Neutrophil (primary cell): ENCODE measurements around the gene SND1.

ENCODE experiments used
- H3K27ac ChIP-seq: fragments of 200-600 bp; sonication (generic); 2 replicates; pipeline ENCODE4 v1.5.1; 2016; ENCODE audit warnings: mild to moderate bottlenecking, moderate library complexity
- H3K27me3 ChIP-seq: fragments of 200-600 bp; sonication (generic); 2 replicates; pipeline ENCODE4 v1.6.0; 2016; ENCODE audit warnings: mild to moderate bottlenecking
- H3K36me3 ChIP-seq: fragments of 200-600 bp; sonication (generic); 2 replicates; pipeline ENCODE4 v1.5.1; 2017
- H3K4me1 ChIP-seq, 2 experiments: fragments of 200-600 bp in 1 of 2; sonication (generic) in 1 of 2; 1 replicate in 1 of 2; 2 replicates in 1 of 2; pipeline versions ENCODE4 v1.5.1 to v1.6.1; 2013 to 2016; ENCODE audit warnings: low read depth in 1 of 2, low read length in 1 of 2, mild to moderate bottlenecking in 1 of 2, moderate library complexity in 1 of 2; ENCODE audit not compliant: control insufficient read depth in 1 of 2, insufficient read depth in 1 of 2
- H3K4me3 ChIP-seq, 2 experiments: fragments of 200-600 bp in 1 of 2; sonication (generic) in 1 of 2; 1 replicate in 1 of 2; 2 replicates in 1 of 2; pipeline ENCODE4 v1.5.1; 2013 to 2016; ENCODE audit warnings: low read depth in 1 of 2, low read length in 1 of 2, mild to moderate bottlenecking in 1 of 2, moderate library complexity in 1 of 2
- H3K9me3 ChIP-seq: fragments of 200-600 bp; sonication (generic); 2 replicates; pipeline ENCODE4 v1.5.1; 2016
- TF ChIP-seq, protein P1 (sequence below): fragments of 200-600 bp; sonication (generic); IDR thresholded peaks from 2 replicates; pipeline ENCODE4 v1.5.1; 2016; ENCODE audit warnings: antibody characterized with exemption

Gene SND1

GRCh38 chr7:128025819-128026218, 373.8 kb downstream of the SND1 start:
- H3K27ac ChIP-seq, result peak overlapping the region; percentile 94
- peaks cover 99% of the 10 kb centered on the region in 2 experiments for H3K4me1 ChIP-seq
- H3K27me3 ChIP-seq, result no peaks in the 10 kb centered on the region
- TF ChIP-seq, protein P1, sequence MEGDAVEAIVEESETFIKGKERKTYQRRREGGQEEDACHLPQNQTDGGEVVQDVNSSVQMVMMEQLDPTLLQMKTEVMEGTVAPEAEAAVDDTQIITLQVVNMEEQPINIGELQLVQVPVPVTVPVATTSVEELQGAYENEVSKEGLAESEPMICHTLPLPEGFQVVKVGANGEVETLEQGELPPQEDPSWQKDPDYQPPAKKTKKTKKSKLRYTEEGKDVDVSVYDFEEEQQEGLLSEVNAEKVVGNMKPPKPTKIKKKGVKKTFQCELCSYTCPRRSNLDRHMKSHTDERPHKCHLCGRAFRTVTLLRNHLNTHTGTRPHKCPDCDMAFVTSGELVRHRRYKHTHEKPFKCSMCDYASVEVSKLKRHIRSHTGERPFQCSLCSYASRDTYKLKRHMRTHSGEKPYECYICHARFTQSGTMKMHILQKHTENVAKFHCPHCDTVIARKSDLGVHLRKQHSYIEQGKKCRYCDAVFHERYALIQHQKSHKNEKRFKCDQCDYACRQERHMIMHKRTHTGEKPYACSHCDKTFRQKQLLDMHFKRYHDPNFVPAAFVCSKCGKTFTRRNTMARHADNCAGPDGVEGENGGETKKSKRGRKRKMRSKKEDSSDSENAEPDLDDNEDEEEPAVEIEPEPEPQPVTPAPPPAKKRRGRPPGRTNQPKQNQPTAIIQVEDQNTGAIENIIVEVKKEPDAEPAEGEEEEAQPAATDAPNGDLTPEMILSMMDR, result no peak
- H3K9me3 ChIP-seq, result no peaks in the 10 kb centered on the region
- peak overlapping the region; percentile 81 to 93 for H3K4me3 ChIP-seq
- H3K36me3 ChIP-seq, result peaks cover 52% of the 10 kb centered on the region

- H3K36me3 ChIP-seq, result peaks cover 45% of the 10 kb centered on the region
- peak overlapping the region; percentile 81 to 93 for H3K4me3 ChIP-seq
- TF ChIP-seq, protein P1, result no peak
- no peaks in the 10 kb centered on the region for H3K27me3 ChIP-seq
- peak overlapping the region; percentile 94 for H3K27ac ChIP-seq
- peaks cover 91 to 92% of the 10 kb centered on the region in 2 experiments for H3K4me1 ChIP-seq
- H3K9me3 ChIP-seq, result no peaks in the 10 kb centered on the region
Observed at GRCh38 chr7:128026551-128026950, 374.6 kb downstream of the SND1 start.

GRCh38 chr7:128027485-128027980, 375.5 kb downstream of the SND1 start:
- peak overlapping the region; percentile 94 for H3K27ac ChIP-seq
- H3K4me3 ChIP-seq, result peak overlapping the region; percentile 81 to 93
- TF ChIP-seq, protein P1, result no peak

GRCh38 chr7:128029405-128029995, 377.5 kb downstream of the SND1 start:
- Histone ChIP-seq H3K36me3 (peaks cover 30% of the 10 kb centered on the region), H3K4me1 (peaks cover 74 to 75% of the 10 kb centered on the region in 2 experiments), H3K9me3 (no peaks in the 10 kb centered on the region), H3K27me3 (no peaks in the 10 kb centered on the region), H3K27ac (peak overlapping the region; percentile 94), H3K4me3 (peak overlapping the region; percentile 81 to 93)
- TF ChIP-seq, protein P1, result peak; percentile 12

More at GRCh38 chr7:128027485-128027980, 375.5 kb downstream of the SND1 start:
- Histone ChIP-seq H3K36me3 (peaks cover 40% of the 10 kb centered on the region), H3K4me1 (peaks cover 83 to 84% of the 10 kb centered on the region in 2 experiments), H3K27me3 (no peaks in the 10 kb centered on the region), H3K9me3 (no peaks in the 10 kb centered on the region)

- peaks cover 66 to 70% of the 10 kb centered on the region in 2 experiments for H3K4me1 ChIP-seq
- peak overlapping the region; percentile 94 for H3K27ac ChIP-seq
- H3K27me3 ChIP-seq, result no peaks in the 10 kb centered on the region
- H3K36me3 ChIP-seq, result peaks cover 24% of the 10 kb centered on the region
- TF ChIP-seq, protein P1, result no peak
- peak overlapping the region; percentile 81 to 93 for H3K4me3 ChIP-seq
- H3K9me3 ChIP-seq, result no peaks in the 10 kb centered on the region
Observed at GRCh38 chr7:128030263-128030653, 378.3 kb downstream of the SND1 start.
